NCI-H1092 treated with DMSO at 0.1 percent for 48 hours (cell line): ENCODE measurements around the gene RAPGEF4.

Experiments
- DNase-seq: peaks from one replicate; lab custom pipeline; 2025; lab: John Stamatoyannopoulos, UW

RAPGEF4 gene

DNA sequence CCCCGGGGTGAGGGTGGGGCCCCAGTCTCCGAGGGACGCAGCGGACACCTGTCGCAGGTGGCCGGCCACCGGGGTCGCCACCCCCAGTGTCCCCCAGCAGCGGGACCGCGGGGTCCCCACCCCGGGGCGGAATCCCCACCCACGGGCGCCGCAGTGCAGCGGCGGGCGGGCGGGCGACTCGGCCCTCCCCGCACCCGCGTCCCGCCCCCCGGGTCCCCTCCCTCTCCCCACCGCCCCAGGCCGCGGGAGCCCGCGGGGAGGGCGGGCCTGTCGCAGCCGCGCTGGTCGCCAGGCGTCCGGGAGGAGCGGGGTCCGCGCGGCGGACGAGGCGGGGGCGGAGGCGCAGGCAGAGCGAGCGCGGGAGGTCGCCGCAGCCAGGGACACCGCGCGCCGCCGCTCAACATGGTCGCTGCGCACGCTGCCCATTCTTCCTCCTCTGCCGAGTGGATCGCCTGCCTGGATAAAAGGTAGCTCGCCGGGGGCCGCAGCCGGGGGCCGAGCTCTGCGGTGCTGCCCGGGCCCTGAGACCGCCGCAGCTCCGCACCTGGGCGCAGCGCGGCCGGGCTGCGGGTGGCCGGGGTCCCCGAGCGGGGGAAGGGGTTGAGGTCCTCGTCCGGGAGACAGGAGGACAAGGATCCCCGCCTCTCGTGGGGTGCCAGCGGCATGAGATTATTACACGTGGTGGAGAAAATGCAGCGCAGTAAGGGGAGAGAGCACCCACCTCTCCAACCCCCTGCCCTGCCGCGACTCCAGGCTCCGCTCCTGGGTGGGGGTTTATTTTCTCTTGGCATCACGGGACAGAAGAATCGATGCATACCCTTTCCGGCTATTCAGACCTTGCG, at the start of gene RAPGEF4:
Gene RAPGEF4, plus strand, starts transcription at position 264 of the 842 bp plus-strand sequence. Its CDS starts 139 bp downstream, at position 403.
- peak; percentile 23 for DNase-seq

DNA sequence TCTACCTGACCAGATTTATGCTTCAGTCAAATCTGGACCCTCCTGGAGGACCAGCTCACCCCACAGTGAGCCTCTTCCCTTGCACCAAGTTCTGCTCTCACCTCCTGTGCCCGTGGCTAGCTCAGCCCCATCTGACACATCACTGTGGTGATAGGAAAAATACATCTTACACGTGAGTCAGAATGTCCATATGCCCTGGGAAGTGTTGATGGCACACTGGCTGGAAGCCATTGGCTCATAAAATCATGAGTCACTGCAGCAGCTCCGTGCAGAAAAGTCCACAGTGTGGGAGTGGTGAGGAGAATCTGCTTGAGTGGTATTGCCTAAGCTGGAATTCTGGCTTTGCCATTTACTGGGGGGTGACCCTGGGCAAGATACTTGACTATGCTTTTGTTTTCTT, 42.6 kb upstream of the RAPGEF4 start:
- DNase-seq = no peak

DNA sequence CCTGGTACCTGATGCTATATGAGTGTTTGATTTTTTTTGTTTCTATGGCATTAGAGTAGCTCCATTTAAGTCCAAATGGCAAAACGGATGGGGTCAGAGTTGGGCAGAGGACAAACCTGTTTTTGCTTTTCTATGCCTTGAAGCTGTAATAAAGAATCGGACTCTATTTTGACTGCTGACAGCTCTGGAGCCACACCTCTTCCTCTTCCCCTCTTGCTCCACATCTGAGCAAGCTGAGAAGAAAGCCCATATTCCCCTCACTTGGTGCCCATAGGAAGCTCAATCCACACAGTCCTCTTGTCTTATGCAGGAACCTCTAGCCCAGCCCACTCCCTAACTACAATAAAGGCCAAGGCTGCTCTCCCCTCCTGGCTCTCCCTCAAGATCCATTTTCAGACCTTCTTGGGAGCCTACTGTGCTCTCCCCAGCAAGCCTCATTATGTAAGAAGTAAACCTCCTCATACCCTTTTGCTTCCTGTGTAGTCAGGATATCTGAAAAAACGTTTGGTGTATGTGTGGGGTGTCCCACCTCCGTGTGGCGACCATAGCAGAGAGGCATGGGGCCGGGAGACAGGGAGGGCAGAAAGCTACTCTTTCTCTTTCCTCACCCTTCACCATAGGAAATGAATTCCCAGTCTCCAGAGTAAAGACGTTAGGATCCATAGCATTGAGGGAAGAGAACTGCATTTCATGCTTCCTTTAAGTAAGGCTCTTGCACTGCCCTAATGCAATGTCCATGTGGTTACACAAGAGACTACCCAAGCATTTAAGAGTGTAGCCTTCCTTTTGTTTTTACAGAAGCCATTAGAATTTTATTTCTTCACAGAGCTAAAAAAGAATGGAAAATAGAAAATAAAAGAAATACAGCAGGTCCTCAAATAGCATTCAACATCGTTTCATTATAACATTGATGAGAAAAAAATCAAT, 41.9 kb upstream of the RAPGEF4 start:
- DNase-seq = no peak

DNA sequence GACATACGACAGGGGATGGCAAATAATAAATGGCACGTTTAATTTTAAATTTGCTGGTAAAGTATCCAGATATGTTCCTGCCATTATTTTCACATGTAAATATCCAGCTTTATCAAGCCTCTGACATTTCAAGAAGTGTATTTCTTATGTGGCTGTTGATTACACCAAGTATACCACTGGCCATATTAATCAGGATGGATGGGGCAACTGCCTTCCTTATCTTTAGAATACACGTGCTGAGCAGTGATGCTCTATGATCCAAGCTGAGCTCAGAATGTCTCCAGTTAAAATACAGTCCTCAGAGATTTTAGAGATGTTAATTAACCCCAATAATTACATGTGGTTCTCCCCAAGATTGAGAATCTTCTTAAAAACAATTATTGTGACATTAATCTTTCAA, 38.3 kb upstream of the RAPGEF4 start:
- DNase-seq = no peak

DNA sequence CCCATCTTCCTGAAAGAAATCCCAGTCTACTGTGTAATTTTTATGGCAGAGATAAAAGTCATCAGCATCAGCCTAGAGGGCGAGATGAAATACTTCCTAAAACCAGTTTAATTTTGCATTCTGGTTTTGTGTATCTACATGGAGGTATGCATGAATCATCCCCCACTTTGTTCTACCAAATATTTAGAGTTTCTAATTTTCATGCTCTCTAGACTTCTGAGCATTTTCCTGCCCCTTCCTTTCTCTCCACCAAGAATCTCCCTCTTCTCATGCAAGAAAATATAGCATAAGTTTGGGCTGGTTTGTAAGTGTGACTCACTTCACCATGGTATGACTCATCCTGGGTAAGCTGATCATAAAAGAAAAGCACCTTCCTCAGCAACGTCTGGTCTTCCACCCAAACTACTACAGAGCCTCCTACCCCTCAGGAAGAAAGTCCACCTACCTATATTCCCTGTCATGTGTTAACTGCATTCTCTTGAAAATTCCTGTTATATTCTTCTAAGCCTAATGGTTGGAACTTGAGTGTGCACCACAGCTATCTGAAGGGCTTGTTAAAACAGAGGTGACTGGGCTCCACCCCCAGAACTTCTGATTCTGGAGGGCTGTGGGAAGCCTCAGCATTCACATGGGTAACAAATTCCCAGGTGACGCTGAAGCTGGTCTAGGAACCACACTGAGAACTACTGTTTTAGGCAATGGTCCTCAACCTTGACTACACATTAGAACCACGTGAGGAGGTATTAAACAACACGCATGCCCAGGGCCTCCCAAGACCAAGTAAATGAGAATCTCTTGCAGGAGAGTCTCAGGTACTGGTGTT, 37.4 kb upstream of the RAPGEF4 start:
- no peak for DNase-seq

DNA sequence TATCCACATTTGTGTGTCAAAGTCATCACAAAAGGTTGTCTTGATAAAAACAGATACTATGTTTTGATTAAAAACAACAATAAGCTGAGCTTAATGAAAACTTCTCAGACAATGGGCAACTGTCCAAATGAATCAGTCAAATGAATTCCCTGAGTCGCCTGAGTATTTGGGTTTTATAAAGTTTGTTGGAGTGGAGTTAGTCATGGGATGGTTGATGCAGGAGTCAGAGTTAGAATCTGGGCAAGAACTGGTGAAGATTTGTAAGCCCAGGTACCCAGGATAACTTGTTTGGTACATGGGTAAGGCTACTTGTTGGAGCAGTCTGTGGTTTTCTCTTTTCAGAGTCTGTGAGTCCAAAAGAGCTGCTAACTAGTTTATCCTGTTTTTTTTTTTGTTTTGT, 34.4 kb upstream of the RAPGEF4 start:
- no peak for DNase-seq

DNA sequence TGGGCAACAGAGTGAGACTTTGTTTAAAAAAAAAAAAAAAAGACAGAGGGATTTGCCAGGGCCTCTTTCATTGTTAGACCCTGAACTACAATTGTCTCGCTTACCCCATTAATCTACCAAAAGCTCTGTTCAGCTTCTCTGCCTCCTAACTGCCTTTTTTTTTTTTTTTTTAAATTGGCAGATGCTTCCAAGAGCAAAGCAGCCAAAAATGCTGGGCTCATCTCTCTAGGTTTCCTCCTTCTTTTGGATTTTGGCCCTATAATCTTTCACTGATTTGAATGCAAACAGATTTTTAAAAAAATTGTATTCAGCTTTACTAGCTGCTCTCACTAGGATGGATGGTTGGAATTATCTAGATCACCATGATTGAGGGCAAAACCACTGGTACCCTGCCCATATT, 33.2 kb upstream of the RAPGEF4 start:
- DNase-seq = no peak

DNA sequence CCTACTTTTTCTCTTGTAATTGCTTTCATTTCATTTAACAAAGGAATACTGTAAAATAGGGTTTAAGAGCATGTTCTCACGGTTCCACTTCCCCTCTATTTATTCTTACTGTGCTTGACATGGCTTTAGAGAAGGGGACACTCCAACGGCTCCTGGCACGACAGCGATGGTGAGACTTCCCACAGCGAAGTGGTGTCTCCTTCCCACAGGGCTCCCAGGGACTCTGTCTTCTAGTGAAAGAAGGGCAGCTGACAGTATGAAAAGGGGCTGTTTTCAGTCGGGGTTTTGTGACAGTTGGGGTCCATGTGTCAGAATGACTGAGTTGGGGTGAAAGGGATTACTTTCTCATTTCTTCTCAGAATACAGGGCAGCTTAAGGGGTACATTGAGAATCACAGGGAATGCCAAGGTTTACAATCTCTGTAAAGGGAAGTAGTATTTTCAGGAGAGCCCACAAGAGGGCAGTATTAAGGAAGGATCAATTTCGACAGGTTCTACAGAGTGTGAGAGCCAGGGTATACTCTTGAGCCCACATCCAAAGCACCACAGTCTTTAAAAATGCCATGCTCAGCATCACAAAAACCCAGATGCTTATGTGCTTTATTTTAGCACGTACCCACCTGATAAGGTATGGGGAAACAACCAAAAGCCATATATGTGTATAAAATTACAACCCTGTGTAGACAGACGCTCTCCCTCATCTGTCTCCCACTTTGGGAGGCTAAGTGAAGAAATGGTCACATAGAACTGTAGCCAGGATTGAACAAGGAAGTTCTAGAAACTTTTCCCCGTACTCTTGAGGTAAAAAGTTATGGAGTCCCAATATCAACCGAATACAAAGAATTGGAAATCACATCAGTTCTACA, 31.3 kb upstream of the RAPGEF4 start:
- peak; percentile 42 for DNase-seq

DNA sequence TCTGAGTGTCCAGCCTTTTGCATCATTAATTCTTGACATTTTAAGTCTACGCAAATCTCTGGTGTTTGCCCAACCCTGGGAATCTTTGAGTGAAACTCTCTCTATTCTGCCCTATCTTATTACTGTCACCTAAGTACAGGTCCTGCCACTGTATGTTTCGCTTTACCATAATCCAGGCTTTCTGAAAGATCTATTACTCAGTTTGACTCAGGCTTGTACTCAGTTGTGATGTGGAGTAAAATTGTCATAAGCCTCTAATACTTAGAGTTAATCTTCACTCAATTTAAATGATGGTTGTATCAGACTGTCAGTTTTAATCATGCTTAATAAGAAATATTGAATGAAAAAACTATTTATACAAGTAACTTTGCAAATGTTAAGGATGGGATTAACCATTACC, 30.3 kb upstream of the RAPGEF4 start:
- no peak for DNase-seq

DNA sequence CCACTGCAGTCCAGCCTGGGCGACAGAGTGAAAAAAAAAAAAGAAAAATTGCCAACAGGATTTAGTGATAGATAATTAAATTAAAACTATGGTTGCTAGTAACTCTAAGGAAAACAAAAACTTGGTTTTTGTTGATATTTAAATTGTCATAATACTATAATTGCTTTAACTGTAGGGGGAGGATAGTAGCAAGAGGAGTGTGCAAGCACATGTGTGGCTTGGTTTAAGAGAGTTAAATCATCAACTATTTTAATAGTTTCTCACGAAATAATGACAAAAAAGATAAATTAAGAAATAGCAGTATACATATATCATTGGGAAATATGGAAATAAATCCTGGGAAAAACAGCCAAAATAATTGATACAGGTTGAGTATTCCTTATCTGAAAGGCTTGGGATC, 27.4 kb upstream of the RAPGEF4 start:
- DNase-seq = no peak

DNA sequence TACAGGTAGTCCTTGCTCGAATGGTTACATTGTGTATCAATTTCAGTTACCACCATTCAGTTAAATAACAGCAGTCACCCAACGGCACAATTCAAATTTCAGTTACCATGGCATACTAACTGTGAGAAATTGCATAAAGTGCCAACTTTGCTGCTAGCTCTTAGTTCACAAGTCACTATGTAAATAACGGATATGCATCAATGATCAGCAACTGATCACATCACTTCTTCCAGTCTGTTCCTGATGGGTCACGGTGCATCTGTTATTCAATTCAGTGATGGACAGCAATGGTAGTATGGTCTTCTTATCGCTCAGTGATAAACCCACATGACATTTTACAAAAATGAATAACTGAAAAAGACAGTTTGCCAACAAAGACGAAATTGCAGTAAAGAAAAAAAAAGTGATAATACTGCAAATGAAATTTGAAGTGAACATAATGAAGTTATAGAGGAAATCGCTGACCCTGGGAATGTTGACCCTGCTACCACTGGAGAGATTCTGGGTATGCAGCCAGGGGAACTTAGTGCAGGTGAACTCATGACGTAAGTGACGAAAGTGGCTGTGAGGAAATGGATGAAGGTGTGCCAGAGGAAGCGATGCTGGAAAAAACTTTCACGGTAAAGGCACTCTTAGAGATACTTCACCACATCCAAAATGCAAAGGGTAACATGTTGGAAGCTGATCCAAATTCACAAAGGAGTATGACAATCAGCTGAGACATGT, 25.9 kb upstream of the RAPGEF4 start:
- DNase-seq = no peak

DNA sequence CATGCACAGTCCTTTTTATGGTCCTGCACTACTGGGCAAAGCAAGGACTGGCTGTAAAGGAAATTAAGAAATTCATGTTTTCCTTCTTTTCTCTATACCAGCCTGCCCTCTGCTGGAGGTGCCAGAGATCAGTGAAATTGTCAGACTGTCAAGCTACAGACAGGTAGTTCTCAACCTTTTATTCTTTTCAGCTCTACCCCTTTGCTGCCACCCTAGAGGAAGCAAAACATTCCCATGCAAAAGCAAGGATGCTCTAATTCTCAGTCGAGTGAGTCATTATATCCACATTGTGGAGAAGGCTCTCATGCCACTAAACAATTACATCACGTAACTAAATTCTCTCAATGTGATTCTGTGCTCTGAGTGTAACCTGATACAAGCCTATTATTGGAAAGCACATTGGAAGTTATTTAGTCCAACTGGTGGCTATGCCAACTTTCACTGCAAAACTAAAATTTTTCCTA, 25.0 kb upstream of the RAPGEF4 start:
- peak; percentile 23 for DNase-seq

DNA sequence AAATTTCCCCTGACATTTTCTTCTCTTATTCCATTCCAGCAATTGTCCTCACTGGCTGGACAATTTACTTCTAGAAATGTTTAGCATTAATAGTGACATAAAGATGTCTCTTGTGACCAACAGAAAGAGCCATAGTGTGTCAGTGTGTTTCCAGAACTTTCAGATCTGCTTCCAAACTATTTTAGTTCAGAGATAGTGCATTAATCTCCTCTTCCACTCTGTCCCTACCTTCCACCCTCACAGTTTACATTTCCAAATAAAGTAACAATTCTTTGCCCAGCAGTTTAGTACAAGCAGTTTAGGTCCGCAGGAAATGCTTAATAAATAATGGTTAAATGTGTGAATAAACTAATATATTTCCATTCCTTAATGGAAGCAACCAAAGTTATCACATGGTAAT, 24.5 kb upstream of the RAPGEF4 start:
- no peak for DNase-seq

DNA sequence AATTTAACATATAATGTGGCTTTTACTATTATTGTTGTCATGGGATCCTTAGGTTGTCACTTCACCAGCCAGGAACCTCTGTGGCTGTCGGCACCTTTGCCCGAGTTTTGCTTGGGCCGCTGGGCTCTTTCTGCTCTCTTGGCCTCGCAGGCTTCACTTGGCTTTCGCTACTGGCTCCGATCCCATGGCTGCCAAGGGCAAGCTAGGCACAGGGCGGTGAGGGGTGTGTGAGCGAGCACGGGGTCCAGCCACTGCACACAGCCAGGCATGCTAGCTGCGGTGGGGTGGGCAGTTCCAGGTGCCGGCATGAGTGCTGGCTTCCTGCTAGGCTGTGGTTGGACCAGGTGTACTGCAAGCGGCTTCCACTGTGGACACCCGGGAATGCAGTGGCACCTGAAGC, 23.4 kb upstream of the RAPGEF4 start:
- no peak for DNase-seq

DNA sequence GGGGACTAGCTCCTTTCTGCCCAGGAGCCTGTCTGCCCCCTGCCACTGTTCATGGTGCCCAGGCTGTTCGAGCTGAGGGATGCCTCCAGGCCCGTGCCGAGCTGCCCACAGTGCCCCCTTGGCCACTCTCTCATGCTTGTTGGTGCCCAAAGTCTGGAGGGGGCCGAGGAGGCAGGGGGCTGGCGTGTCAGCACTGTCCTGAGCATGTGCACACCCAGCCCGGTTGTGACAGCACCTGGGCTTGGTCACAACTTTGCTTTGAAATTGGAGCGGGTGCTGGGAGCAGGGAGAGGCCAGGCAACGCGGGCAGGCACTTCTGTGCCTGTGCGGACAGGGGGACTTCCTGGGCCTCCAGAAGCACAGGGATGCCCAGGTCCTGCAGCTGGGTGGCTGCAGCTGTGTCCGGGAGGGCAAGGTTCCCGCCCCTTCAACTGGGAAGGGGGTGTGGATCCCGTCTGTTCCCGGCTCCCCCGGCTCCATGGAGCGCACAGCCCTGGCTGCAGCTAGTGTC, 22.2 kb upstream of the RAPGEF4 start:
- DNase-seq = no peak

DNA sequence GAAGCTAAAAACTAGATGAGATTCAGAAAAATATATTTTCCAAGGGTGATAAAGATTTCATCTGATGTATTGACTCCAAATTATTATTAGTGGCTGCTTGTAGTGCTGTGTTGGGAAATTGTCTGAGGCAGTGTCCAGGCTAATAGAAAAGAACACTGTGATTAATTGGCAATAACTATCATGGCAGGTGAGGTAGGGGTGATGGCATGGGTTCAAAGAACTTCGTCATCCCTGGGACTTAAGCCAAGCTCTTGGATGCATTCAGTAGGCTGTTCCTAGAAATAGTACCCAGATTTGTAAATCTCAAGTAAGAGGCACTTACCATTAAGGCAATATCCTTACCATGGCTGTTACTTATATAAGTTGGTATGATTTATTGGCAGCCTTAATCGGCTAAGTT, 13.2 kb upstream of the RAPGEF4 start:
- no peak for DNase-seq

DNA sequence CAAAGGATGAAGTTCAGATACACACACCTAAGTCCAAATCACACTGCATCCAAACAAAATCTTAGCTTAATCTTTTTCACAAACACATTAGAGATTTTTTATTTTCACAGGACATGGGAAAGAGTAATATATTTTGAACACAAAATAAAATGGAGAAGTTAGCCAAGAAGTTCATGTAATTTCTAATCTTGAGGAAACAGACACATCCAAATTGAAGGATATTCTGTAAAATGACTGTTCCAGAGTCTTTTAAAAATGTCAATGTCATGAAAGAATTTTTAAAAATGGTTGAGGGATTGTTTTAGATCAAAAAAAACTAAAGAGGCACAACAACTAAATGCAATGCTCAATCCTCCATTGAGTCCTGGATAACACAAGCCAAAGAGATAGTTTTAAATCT, 12.4 kb upstream of the RAPGEF4 start:
- DNase-seq = no peak

DNA sequence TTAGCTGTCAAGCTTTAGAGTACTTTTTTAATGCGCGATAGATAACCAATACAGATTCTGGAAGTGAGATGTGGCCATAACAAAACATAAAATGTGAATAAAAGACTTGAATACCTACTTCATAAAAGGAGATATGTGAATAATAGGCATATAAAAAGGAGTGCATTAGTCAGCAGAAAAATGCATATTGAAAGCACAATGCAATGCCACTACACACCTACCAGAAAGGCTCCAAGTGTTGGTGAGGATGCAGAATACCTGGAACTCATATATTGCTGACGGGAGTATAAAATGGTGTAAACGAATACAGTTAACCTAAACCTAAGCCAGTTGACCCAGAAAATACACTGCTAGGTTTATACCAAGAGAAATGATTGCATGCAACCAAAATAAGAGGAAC, 10.9 kb upstream of the RAPGEF4 start:
- no peak for DNase-seq

DNA sequence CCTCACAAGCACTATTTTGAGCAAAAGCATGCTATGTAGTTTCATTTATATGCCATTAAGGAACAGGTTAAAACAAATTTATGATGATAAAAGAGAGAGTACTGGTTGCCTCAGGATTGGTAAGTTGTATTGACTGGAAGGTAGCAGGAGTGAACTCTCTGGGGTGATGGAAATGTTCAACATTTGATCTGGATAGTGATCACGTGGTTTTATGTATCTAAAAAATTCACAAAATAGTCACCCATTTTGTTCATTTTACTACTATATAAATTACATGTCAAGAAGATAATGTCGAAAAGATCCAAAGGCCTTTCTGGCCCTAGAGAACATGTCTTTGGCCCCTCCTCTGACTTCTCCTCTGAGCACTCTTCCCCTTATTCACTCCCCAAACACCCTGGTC, 10.4 kb upstream of the RAPGEF4 start:
- no peak for DNase-seq

DNA sequence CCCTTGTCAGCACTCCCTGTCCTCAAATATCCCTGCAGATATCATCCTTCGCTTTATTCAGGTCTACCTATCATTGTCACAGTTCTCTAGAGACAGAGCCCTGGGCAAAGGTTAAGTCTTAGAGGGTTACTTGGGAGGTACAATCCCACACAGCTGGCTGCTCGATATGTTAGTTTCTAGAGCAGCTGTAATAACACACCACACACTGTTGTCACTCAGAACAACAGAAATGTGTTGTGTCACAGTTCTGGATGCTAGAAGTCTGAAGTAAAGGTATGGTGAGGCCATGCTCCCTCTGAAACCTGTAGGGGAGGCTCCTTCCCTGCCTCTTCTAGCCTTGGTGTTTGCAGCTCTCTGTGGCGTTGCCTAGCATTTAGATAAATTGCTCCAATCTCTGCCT, 9.9 kb upstream of the RAPGEF4 start:
- DNase-seq = no peak
